HT1080 (cell line): ENCODE data around the gene GPR17. TPM values are rescaled to one million over a fixed set of nuclear protein-coding genes. Genes with fewer than 3 reads are reported as not detected.

Experiments
- DNase-seq: peaks from one replicate; pipeline ENCODE4 v3.0.0-alpha.2; 2015; ENCODE audit warnings: low read depth
- total RNA-seq: library from RNA; depleted of rRNA; stranded (reverse); fragments of >200 nt; shearing (Covaris generic); gene quantifications from 2 replicates; pipeline ENCODE4 v1.2.3, GENCODE V29; 2014

The GPR17 gene
- total RNA-seq, 1 experiment from 2014 or later: not detected

DNA sequence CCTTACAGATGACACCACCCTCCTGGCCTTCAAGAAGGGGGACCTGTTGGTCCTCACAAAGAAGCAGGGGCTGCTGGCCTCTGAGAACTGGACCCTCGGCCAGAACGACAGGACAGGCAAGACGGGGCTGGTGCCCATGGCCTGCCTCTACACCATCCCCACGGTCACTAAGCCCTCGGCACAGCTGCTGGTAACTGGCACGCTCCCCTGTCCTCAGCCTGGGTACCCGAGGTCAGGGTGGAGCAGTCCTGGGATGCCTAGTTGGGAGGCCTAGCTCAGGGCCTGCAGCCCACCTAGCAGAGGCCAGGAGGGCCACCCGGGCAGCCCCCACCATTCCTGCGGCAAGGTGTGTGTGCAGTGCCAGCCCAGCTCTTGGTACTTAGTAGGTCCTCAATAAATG lies 16.3 kb upstream of the GPR17 start:
- no peak for DNase-seq

DNA sequence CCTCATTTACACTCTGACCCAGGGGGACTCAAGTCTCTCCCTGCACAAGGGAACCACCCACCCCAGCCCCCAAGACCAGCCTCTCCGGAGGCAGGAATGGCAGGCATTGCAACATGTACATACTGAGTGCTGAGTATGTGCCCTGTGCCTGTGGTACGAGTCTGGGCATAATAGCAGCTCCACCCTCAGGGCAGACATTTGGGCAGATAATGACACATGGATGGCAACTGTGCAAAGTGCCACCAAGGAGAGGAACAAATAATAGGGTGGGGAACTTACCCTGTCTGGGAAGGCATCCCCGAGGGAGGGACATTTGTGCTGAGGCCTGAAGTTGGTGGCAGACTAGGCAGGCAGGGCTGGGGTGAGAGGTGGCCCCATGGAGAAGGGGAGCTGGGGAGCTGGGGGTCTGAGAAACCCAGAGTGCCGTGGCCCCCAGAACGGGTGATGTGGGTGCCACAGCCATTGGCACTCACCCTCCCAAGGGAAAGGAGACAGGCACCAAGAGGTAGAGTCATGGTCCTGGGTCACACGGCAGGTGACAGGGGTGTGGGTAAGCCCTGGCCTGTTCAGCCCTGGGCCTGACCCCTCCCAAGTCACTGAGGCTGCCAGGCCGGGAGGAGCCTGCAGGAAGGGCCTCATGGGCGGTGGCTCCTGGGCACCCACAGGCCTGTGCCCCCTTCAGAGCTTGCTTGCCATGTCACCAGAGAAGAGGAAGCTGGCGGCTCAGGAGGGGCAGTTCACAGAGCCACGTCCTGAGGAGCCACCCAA lies 15.7 kb upstream of the GPR17 start:
- no peak for DNase-seq

DNA sequence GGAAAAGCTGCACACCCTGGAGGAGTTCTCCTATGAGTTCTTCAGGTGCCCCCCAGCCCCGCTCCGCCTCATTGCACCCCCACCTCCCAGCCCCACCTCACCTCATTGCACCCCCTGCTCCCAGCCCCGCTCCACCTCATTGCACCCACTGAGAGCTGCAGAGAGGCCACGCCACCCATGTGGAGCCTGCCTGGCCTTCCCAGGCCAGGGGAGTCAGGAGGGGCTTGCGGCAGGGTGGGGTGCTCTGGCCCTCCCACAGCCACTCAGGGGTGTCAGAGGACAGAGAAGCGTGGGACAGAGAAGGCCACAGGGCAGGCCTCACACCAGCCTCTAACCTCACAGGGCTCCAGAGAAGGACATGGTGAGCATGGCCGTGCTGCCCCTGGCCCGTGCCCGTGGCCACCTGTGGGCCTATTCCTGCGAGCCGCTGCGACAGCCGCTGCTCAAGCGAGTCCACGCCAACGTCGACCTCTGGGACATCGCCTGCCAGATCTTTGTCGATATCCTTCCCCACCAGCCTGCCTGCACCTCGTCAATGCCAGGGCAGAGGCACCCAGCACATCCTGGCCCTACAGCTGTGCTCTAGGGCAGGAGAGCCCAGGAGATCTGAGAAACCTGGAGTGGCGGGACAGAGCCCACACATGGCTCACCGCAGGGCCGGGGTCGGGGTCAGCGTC lies 15.0 kb upstream of the GPR17 start:
- DNase-seq: no peak

DNA sequence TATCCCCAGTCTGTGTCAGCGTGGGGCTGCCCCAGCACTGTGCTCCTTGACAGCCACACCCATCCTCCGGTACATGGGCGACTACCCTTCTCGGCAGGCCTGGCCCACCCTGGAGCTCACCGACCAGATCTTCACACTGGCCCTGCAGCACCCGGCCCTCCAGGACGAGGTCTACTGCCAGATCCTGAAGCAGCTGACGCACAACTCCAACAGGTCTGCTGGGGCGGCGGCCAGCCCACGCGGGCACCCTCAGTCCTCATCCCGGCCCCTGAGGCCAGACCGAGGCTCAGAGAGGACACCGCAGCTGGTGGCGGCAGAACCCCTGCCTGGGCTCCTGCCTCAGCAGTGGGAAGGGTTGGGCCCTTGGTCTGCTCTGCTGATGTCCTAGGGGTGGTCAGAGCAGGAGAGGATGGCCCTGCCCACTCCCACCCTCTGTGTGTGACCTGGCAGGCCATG lies 14.4 kb upstream of the GPR17 start:
- no peak for DNase-seq

DNA sequence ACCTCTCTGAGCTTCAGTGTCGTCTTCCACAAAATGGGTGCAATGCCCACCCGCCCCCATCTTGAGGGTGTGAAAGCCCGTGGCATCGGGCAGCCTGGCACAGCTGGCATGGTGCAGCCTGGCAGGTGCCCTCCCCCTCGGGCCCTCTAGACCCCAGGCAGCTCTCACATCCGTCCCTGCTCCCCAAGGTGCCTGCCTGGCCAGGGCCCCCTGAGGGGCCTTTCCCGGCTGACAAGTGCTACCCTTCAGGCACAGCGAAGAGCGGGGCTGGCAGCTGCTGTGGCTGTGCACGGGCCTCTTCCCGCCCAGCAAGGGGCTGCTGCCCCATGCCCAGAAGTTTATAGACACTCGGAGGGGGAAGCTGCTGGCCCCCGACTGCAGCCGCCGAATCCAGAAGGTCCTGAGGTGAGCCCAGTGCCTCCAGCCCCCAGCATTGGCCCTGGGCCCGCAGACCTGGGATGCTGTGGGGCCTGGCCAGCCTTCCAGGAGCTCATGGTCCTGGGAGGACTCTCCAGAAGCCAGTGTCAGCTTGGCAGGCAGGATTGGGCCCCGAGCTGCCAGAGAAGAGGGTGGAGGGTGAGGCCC lies 13.9 kb upstream of the GPR17 start:
- no peak for DNase-seq

DNA sequence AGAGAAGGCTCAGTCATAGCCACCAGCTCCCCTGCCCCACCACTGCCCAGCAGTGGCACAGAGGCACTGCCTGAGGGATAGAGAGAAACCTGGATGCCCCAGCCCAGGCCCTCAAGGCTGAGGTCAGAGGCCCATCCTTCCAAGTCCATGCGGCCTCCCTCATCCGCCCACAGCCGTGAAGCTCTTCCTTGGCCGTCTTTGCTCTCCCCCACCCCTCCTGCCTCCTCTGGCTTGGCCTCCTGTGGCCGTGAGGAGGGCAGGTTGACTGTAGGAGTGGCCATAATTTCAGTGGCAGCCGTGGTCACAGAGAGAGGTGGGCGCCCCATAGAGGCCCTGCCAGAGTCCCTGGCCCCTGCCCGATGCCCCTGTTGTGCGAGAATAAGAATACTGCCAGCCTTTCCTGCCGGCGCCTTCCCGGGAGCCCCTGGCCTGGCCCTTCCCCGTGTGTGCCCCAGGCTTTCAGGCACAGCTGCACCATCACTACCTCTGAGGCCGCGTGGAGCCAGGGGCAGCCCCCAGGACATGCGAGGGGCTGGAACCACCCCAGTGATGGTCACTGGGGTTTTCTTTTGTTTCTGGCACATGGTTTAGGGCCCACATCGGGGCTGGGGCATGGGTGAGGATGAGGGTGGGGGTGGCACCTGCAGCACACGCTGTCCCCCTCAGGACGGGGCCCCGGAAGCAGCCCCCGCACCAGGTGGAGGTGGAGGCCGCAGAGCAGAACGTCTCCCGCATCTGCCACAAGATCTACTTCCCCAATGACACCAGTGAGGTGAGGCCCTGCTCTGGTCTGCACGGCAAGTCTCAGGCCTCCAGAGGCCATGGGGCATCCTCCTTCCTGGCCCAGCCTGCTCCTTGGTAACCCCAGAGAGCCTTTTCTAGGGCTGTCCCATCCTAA lies 13.1 kb upstream of the GPR17 start:
- no peak for DNase-seq

DNA sequence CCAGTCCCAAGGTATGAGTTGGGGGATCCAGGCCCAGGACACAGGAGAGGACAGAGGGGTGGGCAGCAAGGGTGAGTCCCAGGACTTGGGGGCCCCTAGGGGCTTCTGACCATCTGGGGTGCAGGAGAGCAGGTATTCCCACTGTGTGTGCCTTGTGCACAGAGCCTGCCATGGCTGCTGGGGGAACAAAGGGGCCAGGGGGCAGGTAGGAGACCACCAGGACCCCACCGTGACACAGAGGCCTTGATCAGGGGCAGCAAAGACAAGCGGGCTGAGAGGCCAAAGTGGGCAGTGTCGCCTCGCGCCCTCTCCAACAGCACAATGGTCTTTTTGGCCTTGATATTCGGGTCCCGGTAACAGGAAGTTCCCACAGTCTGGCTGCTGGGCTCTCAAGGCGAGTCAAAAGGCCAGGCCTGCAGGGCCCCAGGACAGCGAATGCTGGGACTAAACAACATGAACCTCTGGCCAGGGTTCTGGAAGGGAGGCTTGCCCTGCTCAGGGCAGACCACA lies 12.3 kb upstream of the GPR17 start:
- DNase-seq: no peak

DNA sequence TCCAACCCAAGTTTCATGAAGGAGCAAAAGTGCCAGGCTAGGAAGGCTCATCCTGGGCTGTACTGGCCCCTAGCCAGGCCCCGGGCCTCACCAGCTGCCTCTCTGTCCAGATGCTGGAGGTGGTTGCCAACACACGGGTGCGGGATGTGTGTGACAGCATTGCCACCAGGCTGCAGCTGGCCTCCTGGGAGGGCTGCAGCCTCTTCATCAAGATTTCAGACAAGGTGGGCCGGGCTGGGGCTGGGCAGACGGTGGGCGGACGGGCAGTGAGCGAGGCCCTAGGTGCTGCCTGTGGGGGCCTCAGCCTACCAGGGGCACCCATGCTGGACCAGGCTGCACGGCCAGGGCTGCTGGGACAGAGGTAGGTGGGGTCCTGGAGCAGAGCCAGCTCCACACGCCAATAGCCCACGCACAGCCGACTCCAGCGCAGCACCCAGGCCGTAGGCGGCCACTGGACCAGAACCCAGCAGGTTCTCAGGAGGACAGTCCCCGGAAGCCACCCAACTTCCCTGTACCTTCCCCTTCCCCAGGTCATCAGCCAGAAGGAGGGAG lies 11.8 kb upstream of the GPR17 start:
- DNase-seq: no peak

DNA sequence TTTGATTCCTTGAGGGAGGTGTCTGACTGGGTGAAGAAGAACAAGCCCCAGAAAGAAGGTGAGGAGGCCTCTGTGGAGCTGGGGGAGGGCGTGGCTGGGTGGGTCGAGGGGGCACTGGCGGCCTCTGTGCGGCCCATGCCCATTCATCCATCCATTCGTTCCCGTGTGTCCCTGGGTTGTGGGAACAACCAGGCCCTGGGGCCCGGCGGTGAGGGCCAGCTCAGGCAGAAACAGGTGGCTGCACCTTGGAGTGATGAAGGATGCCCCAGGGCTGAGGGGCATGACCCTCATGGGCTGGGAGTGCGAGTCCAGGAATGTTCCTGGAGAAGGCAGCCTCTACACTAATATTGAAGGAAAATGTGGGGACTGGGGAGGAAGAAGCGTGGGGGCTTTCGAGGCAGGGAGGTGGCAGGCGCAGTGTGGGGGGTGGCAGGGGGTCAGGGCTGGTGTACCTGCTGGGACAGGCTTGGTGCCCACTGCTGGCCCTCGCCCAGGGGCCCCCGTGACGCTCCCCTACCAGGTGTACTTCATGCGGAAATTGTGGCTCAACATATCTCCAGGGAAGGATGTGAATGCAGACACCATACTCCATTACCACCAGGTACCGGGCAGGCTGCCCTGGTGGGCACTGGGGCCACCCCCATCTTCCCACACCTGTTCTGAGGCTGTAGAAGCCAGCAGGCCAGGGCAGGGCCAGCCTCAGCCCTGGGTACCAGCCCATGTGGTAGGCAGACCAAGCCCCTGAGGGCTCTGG lies 11.2 kb upstream of the GPR17 start:
- no peak for DNase-seq

DNA sequence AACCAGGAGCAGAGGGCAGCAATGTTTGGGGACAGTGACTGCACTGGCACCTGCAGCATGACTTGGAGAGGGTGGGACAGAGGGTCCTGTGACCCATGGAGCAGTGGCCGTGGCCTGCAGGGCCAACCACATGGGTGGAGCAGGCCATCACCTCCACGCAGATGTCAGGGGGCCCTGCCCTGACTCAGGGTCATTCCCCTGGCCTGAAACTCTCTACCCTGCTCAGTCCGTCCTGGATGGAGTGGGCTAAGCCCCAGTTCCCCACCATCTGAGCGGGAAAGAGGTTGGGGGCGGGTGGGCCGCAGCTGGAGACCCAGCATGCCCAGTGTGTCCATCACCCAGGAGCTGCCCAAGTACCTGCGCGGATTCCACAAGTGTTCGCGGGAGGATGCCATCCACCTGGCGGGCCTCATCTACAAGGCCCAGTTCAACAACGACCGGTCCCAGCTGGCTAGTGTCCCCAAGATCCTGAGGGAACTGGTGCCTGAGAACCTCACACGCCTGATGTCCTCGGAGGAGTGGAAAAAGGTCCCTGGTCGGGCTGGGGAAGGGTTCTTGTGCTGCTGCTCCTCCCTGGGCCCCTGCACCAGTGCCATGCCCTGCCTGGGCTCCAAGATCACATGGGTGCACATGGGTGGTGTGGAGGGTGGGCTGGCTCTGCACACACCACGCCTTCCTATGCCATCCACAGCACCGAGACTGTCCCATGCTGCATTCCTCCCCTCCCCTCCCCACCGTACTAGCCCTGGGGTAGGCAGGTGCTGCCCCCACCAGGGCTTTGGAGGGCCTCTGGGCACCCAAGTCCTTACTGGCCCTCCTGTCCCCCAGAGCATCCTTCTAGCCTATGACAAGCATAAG lies 10.3 kb upstream of the GPR17 start:
- DNase-seq: no peak

DNA sequence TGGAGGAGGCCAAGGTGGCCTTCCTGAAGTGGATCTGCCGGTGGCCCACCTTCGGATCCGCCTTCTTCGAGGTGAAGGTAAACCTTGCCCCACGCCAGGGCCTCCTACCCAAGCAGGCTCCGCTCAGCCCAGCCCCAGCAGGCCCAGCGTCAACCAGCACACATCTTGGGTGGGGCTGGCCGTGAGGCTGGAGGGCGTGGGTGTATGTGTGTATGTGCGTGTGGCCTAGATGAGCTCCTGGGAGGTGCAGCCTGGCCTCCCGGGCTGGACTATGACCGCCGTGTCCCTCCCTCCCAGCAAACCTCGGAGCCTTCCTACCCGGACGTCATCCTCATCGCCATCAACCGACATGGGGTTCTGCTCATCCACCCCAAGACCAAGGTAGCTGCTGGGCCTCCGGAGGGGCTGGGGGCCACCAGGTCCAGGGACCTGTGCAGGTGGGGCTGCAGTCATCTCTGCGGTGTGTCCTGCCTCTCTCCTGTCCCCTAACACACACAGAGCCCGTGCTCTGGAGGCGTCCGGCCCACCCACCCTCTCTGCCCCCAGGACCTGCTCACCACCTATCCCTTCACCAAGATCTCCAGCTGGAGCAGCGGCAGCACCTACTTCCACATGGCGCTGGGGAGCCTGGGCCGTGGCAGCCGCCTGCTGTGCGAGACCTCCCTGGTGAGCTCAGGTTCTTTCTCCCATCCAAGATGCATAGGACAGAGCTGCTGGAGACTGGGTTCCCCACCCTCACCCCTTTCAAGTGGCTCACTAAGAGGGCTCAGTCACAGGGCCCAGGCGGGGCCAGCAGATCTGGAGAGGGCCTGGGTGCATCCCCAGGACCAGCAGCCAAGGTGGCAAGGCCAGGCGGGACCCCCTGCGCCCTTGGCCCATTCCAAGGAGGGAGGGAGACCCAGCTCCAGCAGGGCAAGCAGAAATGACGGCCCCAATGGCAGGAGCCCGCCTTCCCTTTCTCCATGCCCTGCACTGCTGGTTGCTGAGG lies 9.4 kb upstream of the GPR17 start:
- DNase-seq: no peak

DNA sequence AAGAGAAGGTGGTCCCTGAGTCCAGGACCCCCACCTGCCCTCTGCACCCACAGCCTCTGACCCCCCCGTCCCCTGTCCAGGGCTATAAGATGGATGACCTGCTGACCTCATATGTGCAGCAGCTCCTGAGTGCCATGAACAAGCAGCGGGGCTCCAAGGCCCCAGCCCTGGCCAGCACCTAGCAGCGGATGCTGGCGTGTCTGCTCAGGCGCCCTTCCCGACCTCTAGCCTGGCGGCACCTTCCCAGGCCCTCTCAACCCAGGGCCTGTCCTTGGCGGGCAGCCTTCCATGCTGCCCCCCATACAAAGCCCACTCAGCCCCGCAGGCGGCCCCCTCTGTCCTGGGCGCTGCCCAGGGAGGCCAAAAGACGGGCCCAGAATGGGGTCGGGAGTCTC lies 8.7 kb upstream of the GPR17 start:
- DNase-seq: no peak

DNA sequence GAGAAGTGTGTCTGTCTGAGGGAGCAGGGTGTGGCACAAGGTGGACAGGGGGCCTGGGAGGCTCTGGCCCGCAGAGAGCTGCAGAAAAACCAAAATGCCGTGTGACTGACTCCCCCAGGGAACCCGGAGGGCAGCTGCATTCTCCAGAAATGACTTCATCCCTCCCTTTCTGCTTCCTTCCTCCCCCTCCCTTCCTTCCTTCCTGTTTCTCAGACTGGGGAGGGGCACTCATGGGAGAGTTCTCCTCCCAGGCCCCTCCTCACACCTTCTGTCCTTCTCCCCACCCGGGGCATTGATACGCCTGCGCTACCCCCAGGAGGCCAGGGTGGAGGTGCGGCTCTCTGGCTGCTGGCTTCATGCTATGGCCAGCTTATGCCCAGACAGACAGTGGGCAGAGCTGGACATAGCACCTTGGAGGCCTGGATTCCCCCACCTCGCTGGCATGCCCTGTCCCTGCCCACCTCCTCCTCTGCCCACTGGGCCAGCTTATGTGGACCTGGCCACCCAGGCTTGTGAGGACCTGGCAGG lies 8.2 kb upstream of the GPR17 start:
- peak; percentile 89 for DNase-seq

DNA sequence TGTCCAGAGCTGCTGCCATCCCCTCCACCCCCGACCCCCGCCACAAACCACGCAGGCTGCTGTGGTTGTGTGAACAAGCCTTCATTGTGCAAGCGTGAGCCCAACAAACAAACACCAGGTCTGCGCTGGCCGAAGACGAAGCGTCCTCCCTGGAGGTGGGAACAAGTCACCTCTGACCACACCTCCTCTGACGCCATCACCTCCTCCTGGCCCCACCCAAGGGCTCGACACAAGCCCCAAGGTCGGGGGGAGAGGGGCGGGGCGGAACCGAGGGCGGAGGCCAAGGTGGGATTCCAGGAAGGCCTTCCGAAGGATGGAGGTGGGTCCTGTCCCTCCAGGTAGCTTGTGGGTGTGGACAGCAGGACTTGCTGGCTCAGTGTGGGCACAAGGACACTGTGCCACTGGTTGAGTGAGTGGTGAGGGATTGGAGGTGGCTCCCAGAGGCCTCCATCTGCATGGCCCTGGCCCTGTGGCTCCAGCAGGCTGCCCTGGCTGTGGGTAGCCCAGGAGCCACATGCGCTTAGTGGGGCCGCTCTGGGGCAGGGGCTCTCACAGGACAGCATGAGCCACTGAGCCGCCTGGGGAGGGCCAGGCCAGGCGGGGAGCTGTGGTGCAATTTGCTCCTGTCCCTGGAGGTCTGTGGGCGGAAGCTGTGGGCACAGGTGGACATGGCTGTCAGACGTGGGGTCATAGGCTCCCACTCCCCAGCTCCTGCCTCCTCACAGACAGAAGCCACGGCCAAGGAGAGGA lies 7.4 kb upstream of the GPR17 start:
- DNase-seq: no peak

DNA sequence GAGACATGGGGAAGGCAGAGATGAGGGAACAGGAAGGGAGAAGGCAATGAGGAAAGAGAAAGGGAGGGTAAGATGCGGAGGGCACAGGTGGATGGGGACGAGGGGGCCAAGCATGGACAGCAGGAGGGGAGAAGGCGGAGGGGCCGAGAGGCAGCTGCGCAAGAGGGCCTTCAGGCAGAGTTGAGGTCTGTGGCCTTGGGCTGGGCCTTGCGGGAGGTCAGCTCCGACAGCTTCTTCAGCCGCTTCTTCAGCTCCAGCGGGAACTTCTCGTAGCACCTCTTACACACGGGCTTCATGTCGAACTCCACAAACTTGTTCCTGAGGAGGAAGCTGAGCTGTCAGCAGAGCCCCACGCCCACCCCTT lies 6.9 kb upstream of the GPR17 start:
- no peak for DNase-seq

DNA sequence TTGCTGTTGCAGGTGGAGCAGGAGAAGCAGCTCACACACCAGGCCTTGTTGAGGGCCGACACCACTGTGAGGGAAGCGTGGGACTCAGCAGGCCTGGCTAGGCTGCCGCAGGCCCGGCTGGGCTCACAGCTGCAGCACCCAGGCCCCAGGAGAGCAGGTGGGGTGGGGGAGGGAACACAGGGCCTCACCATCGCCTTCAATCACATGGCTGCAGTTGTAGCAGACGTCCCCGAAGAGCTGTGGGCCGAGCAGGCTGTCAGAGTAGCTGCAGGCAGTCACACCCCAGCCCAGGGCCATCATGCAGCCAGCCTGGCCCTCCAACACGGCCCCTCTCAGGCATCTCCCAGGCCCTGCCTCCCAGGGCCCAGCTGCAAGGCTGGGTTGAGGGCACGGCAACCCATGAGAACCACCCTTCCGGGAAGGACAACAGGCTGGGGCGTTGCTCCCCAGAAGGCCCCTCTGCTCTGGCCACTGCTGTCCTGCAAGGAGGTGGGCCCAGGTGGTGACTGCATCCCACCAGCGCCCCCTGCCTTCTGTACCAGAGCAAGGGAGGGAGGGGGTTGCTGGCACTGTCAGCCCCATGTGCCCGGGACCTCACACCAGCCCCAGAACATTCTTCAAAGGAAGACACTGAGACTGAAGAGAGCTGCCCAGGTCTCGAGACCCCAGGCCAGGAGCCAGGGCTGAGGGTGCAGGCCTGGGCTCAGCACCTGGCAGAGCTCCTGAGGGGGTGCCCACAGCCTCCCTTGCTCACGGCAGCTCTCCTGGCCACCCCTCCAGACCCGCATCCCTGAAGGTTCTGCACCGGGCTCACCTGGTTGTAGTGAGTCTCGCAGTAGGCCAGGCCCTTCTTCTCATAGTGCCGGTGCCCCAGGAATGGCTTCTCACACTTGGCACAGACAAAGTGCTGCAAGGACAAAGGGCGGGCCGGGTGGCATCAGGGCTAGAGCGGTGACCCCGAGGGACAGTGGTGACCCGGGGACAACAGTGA lies 5.6 kb upstream of the GPR17 start:
- no peak for DNase-seq
